ENCODE measurements around the gene PRUNE2.
"Not testable (repeated sequence)": the region's sequence is repeated elsewhere in the genome, so short reads cannot be mapped to it uniquely, and the experiment has no call there.

Gene PRUNE2

GRCh38 chr9:76793784-76794431, 112.0 kb downstream of the PRUNE2 start:
- DNase-seq, result no peak

- no peak for DNase-seq
Observed at GRCh38 chr9:76789840-76790239, 116.1 kb downstream of the PRUNE2 start.

GRCh38 chr9:76787677-76788076, 118.2 kb downstream of the PRUNE2 start:
- no peak for DNase-seq

GRCh38 chr9:76785501-76785900, 120.4 kb downstream of the PRUNE2 start:
- no peak for DNase-seq

- no peak for DNase-seq
Observed at GRCh38 chr9:76784881-76785280, 121.0 kb downstream of the PRUNE2 start.

- no peak for DNase-seq
Observed at GRCh38 chr9:76772686-76773445, 133.0 kb downstream of the PRUNE2 start.

GRCh38 chr9:76766126-76766525, 139.8 kb downstream of the PRUNE2 start:
- no peak for DNase-seq

- no peak for DNase-seq
Observed at GRCh38 chr9:76764138-76764537, 141.8 kb downstream of the PRUNE2 start, which contains the start of gene PCA3. Gene PCA3 (plus strand): TSS chr9:76764438.

- no peak for DNase-seq
Observed at GRCh38 chr9:76761448-76761847, 144.5 kb downstream of the PRUNE2 start.

- DNase-seq, result no peak
Observed at GRCh38 chr9:76759732-76760131, 146.2 kb downstream of the PRUNE2 start.

- no peak for DNase-seq
Observed at GRCh38 chr9:76758476-76758875, 147.4 kb downstream of the PRUNE2 start.

- DNase-seq, result no peak
Observed at GRCh38 chr9:76756941-76757673, 148.8 kb downstream of the PRUNE2 start.

- DNase-seq, result no peak
Observed at GRCh38 chr9:76756268-76756640, 149.7 kb downstream of the PRUNE2 start.

- no peak for DNase-seq
Observed at GRCh38 chr9:76751001-76751400, 154.9 kb downstream of the PRUNE2 start.

- DNase-seq, result no peak
Observed at GRCh38 chr9:76744336-76744735, 161.6 kb downstream of the PRUNE2 start.

- no peak for DNase-seq
Observed at GRCh38 chr9:76743931-76744330, 162.0 kb downstream of the PRUNE2 start.

GRCh38 chr9:76742890-76743289, 163.0 kb downstream of the PRUNE2 start:
- not testable (repeated sequence) for DNase-seq

GRCh38 chr9:76741524-76741923, 164.4 kb downstream of the PRUNE2 start:
- DNase-seq, result no peak

GRCh38 chr9:76738402-76738801, 167.5 kb downstream of the PRUNE2 start:
- no peak for DNase-seq

- peak; percentile 26 for DNase-seq
Observed at GRCh38 chr9:76737154-76737902, 168.6 kb downstream of the PRUNE2 start.

- DNase-seq, result no peak
Observed at GRCh38 chr9:76734716-76735115, 171.2 kb downstream of the PRUNE2 start.

- no peak for DNase-seq
Observed at GRCh38 chr9:76733096-76733495, 172.8 kb downstream of the PRUNE2 start.

GRCh38 chr9:76732341-76732958, 173.5 kb downstream of the PRUNE2 start:
- no peak for DNase-seq

All from retina (tissue), 1 donor.